Middle frontal gyrus (tissue), 1 donor: ENCODE results near the gene FBXW11.
"Not testable (repeated sequence)": the region's sequence is repeated elsewhere in the genome, so short reads cannot be mapped to it uniquely, and the experiment has no call there.

Source experiments
- DNase-seq: peaks from one replicate; pipeline ENCODE4 v3.0.0-alpha.2; 2015; ENCODE audit warnings: low spot score; ENCODE audit errors: extremely low spot score

Gene FBXW11

DNA sequence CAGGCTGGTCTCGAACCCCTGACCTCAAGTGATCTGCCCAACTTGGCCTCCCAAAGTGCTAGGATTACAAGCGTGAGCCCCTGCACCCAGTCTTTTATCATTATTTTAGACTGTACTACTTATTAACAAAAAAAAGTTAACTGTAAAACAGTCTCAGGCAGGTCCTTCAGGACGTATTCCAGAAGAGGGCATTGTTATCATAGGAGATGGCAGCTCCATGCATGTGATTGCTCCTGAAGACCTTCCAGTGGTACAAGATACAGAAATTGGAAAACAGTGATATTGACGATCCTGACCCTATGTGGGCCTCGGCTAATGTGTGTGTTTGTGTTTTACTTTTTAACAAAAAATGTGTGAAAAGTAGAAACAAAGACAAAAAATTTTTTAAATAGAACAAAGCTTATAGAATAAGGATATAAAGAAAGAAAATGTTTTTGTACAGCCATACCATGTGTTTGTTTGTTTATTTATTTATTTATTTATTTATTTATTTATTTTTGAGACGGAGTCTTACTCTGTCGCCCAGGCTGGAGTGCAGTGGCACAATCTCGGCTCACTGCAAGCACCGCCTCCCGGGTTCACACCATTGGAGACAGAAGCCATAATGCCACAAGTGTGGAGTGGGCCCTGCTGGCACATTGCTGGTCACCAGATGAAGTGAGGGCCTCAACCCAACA, 13.8 kb upstream of the FBXW11 start:
- not testable (repeated sequence) for DNase-seq

DNA sequence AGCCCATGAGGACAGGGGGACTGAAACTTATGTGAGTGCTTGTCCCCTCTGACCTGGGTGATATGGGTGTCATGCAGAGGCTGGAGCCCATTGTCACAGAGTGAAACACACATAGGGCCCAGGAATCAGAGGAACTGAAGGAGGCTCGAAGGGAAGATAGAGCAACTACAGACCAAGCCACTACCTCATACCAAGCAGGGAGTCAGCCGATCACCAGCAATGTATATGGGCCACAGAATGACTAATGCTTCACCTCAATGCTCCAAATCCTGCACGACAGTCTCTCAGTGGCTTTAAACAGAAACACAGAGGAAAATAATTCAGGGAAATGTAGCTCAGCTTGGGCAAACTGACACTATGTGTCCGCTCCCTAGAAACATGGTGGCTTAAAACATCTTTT, 8.9 kb upstream of the FBXW11 start:
- no peak for DNase-seq

DNA sequence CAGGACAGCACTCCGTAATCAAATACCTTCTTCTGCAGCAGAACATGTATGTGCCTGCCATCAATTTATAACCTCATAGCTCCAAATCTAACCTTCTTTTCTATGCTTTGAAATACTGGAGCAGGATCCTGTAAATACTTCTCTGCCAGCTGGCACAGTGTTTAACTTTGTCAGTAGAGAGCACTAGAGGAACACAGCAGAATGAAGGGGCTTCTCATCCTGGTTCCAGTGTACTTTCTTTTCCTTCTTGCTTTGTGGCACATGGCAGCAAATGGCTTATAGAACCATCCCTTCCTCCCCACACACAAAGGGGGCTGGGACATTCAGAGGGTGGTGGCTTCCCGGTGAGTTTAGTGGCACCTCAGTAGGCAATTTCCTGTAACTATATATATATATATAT, 3.8 kb upstream of the FBXW11 start:
- no peak for DNase-seq

DNA sequence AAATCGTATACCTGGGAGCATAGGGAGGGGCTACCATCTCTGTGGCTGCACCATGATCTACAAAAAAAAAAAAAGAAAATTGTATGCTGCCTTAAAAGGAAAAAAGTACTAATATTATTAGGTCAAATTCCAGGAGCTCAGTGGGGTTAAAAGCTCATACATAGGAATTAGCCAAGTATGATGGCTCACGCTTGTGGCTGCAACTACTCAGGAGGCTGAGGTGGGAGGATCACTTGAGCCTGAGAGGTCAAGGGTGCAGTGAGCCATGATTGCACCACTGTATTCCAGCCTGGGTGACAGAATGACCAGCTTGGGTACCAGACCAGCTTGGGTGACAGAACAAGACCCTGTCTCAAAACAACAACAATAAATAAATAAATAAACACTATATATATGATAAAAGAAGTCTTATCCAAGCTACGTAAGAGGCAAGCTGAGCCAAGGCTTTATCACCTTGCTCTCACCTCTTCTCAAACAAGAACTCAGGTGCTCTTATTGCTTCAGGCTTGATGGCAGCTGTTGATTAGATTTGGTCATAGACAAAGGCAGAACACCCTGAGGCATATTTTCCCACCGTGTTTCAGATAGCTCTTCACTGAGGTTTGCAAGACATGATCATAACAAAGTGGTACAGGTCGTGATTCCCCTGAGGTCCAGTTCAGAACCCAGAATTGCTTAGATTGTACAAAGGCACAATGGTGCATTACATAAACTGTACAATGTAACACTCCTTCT, 3.3 kb upstream of the FBXW11 start:
- no peak for DNase-seq

DNA sequence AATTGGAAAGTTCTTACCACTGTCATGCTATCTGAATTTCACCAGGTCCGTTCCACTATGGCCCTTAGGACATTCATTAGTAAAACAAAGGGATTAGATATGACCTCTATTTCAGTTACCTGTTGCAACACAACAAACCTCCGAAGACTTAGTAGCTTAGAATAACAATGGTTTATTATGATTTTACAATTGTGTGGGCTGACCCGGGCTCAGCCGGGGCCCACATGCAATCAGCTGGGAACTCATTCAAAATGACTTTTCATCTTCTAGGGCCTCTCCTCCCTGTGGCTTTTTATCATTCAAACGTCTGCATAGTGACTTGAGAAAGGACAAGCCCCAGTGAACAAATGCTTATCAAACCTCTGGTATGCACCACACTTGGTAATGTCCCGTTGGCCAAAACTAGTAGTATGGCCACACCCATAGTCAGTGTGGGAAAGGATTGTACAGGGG, 2.3 kb upstream of the FBXW11 start:
- no peak for DNase-seq

DNA sequence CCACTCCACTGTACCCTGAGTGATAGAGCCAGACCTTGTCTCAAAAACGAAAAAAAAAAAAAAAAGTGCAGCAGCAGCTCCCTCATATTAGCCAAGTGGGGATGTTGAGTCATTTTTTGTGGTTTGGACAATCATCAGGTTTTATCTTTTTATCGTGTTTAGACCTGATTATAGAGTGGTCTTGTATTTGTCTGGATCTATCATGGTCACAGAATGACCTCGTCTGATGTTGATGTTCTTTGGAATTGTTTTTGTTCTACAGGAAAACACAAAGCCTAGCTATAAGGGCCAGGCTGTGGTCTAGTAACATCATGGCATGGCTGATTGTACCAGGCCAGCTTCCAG, 1.6 kb upstream of the FBXW11 start:
- DNase-seq: no peak

DNA sequence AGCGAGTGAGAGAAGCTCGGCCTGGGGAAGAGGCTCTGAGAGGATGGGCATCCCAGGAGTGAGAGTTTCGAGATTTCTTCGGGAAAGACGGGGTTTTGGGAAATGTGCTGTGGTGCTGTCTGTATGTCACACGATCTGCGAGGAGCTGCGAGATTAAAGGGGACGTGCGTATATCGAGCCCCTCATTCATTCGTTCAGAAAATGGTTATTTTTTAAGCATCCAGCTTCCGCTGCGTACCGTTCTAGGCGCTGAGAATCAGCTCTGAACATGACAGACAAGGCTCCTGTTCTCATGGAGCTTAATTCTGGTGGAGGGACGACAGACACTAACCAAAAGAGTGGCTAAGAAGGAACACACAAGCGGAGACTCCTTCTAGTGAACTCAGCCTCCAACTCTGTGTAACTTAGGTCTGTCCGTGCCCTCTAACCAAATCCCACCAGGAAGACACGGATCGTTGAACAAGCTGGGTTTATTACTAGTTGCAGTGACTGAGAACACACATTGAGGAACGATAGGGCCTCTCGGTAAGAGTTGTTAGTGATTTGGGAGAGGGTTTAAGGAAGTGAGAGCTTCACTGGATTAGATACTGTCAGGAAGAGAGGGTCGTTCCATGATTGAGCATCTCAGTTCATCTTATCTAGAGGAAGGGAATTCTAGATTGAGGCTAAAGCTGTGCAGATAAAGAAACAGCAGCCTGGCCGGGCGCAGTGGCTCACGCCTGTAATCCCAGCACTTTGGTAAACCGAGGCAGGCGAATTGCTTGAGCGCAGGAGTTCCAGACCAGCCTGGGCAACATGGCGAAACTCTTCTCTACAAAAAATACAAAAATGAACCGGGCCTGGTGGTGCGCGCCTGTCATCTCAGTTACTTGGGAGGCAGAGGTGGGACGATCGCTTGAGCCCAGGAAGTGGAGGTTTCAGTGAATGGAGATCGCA, 1.0 kb upstream of the FBXW11 start:
- no peak for DNase-seq

DNA sequence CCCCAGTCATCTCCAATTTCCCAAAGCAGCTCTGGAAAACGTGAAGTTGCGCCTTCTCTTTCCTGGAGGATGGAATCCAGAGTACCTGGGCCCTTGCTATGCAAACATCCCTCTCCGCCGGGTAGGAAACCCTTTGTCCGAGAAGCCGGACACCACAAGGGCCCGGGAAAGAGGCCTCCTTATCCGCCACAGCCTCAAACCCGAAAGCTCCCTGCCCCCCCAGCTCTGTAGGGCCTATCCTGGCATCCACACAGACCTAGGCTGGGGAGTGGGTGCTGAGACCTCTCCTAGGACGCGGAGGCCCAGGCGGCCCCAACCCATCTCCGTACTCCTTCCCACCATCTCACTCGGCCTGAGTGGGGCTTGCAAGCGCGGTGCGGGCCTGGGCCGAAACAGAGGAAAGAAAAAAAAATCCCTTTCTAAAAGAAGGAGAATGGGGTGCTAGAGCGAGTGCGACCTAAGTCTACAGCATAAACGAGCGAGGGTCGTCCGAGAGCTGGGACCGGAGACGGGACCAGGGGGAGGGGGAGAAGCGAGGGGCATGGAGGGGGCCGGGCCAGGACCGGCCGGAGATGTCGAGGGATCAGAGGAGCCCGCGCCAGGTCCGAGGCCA, 624 bp downstream of the FBXW11 start:
- no peak for DNase-seq

DNA sequence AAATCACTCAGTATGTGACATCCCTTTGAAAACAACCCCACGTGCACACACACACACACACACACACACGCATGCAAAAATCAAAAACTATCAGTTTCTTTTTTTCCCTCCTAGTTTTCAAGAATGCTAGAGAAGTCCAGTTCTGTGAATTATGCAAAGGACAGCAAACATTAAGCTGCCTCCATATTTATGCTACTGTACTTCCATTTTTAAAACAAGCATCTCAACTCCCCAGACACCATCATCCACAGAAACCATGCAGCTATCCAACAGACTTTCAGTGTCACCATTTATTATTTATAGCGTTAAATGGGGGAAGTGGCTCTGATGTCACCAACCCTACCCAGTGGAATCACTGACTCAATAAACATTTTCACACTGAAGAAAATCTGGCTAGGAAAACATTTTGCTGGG, 1.6 kb downstream of the FBXW11 start:
- DNase-seq: no peak

DNA sequence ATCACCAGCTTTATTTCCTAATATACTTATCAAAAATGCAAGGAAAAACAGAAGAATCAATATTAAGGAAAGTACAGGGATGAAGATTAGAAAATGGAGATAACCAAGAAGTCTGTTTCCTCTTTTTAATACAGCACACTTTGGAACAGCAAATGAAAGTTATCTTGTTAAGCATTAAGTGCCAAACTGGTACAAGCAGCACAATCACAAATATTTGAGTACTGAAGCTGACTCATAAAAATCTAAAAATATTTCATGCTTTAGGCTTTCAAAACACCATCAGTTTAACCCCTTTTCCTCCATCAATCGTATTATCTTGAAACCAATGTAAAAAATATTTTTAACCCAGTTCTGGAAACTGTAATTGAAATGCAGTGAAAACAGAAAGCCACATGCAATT, 2.7 kb downstream of the FBXW11 start:
- no peak for DNase-seq

DNA sequence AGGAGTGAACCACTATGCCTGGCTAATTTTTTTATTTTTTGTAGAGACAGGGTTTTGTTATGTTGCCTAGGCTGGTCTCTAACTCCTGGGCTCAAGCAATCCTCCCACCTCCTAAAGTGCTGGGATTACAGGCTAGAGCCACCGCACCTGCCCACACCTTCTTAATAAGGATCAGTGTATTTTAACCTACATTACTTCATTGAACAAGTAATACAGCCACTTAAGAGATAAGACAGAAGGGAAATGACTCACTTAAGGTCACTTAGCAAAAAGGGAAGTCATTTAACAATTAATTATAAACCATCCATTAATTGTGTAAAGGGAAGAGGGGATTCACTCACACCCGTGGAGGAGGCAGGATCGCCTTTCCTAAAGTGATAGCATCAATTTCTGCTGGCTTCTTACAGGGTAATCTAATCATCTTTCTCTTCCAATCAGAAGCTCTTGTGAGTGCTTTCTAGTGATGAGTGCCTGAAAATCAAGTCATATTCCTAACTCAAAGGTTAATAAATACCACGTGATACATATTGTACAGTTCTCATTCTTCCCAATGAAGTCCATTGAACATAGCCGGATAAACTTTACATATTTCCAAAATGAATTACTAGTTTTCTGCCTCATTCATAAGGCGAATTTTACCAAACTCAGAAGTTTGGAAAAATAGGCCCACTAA, 3.5 kb downstream of the FBXW11 start:
- no peak for DNase-seq

DNA sequence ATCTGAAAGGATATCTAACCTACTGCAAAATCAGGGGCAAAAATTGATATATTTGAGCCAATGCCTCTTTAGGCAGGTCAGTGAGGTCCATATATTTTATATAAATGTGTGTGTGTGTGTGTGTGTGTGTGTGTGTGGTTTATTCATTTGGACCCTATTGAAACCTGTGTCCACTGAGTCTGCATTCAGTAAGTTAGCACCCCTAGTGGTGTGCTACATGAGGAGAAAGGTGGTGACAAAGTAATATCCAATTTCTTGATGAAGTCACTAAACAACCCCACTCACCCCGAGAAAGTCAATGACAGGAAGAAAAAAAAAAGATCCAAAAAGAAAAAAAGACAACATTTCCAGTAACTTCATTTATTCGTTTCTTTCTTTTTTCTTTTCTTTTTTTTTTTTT, 4.1 kb downstream of the FBXW11 start:
- no peak for DNase-seq

DNA sequence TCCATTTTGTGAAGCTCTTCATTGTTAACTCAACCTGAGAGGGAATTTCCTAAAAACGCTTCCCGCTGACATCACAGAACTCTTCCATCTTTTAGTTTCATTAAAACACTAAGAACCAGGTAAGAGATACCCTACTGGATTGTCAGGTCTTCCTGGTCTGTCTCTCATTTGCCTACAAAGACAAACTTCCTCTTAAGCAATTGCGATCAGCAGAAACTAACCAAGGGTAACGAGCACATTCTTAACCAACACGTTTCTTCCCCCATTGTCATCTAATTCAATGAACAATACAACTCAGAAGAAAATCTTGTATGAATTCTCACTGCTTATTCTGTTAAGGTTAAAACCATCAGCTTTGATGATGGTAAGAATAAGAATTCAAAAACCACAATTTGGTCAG, 6.6 kb downstream of the FBXW11 start:
- no peak for DNase-seq

DNA sequence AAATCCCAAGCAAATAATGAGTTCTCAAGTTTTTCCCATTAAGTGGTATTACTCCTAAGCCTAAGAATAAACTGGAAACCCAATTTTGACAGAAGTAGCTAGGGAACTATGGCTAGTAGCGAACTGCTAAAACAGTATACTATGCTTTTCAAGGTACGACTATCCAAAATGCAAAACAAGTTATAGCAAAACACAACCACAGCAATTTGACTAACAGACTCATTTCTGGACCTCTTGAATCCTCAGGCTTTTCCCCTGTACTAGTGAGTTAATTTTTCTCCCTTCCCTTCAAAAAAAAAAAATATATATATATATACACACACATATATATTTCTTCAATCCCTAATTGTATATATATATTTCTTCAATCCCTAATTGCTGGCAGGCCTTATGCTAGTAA, 7.3 kb downstream of the FBXW11 start:
- DNase-seq: no peak

DNA sequence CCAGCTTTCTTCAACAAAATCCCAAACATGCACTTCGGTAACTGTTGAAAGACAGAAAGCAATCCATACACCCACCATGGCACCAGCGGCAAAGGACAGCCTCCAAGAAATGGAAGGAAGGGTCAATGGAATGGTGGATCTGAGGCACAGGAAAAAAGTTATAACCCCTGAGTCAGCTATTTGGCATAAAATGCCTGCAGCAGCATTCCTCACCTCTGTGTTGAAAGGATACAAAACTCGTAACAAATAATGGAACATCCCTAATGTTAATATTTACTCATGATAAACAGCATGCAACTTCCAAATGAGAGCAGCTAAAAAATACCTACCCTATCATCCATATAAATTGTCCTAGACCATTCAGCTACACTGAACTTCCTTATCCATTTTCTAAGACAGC, 9.4 kb downstream of the FBXW11 start:
- DNase-seq: no peak

DNA sequence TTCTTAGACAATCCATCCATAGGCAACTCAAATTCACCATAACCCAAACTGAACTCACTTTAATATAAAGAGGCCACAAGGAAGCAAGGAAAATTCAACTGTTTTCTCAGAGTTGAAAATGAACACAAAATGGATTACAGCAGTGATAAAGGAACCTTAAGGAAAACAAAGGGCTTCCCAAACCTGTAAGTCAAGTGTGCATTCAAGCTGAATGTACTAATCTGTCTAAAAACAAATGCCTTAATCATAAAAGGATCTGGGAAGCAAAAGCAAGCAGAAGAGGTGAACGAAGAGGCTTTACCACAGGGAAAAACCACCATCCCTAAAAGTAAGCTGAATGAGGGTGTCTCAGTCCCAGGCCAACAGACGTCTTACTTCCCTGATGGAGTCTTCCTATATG, 13.6 kb downstream of the FBXW11 start:
- DNase-seq: no peak

DNA sequence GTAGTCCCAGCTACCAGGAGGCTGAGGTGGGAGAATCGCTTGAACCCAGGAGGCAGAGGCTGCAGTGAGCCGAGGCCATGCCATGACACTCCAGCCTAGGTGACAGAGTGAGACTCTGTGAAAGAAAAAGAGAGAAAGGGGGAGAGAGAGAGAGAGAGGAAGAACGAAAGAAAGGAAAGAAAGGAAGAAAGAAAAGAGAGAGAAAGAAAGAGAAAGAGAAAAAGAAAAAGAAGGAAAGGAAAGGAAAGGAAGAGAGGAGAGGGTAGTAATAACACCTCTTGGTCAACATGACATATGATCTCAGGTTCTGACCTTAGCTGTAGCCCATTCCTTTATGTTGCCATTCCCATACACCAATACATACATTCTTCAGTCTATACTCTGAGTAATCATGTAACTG, 14.1 kb downstream of the FBXW11 start:
- no peak for DNase-seq

DNA sequence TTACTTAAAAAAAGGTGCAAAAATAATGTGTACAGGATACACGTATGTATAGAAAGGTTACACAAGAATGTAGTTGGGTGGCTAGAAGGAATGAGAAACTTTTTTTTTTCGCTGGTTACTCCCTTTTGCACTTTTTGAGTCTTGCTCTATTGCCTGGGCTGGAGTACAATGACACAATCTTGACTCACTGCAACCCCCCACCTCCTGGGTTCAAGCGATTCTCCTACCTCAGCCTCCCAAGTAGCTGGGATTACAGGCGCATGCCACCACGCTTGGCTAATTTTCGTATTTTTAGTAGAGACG, 15.8 kb downstream of the FBXW11 start:
- DNase-seq: no peak

DNA sequence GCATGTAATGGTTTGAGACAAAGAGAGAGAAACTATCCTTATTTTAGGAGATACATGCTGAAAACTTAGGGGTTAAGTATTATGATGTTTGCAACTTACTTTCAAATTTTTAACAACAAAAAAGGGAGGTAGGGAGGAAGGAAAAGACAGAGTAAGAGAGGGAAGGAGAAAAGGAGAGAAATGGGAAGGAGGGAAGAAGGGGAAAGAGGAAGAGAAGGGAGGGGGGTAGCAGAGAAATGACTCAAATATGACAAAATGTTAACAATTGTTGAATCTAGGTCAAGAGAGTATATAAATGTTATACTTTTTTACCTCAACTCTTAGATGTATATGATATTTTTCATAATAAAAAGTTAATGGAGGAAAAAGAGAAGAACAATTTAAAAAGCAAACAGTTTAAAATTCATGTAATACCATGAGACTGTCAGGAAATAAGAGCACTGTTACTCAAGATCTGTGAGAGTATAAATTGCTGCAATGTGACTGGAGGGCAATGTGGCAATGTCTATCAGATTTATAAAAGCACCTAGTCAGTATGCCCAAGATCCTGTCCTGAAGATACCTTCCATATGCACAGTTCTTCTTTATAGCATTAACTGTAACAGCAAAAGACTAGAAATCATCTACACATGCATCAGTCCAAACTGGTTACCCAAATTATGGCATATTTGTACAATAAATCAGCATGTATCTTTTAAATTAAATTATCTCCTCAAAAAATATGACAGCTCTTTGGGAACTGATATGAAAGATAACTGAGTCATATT, 16.3 kb downstream of the FBXW11 start:
- no peak for DNase-seq

DNA sequence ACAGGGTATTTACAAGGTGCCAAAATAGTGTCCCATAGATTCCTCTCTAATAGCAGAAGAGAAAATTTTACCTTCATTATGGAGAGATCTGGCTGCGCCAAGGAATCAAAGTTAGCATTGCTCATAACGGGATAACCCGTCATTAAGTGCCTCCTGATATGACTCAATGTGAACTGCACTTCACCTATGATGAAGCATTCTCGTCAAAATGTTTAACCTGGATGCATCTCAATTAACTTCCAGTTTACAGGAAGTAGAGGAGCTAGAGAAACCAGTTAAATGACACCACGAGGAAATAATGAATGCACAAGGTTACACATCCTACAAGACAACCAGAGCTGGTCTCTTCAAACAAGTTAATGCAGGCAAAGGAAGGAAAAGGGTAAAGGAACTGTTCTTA, 17.2 kb downstream of the FBXW11 start:
- DNase-seq: no peak

DNA sequence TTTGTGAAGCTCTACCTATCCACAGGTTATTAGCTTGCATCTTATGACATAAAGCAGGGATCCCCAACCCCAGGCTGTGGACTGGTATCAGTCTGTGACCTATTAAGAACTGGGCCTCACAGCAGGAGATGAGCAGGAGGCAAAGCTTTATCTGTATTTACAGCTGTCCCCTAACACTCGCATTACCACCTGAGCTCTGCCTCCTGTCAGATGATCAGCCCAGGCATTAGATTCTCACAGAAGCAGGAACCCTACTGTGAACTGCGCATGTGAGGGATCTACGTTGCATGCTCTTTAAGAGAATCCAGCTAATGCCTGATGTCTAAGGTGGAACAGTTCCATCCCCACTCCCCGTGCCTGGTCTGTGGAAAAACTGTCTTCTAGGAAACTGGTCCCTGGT, 19.7 kb downstream of the FBXW11 start:
- no peak for DNase-seq
